ENCODE data around the gene CCDC92B.

- TF ChIP-seq, protein P1, sequence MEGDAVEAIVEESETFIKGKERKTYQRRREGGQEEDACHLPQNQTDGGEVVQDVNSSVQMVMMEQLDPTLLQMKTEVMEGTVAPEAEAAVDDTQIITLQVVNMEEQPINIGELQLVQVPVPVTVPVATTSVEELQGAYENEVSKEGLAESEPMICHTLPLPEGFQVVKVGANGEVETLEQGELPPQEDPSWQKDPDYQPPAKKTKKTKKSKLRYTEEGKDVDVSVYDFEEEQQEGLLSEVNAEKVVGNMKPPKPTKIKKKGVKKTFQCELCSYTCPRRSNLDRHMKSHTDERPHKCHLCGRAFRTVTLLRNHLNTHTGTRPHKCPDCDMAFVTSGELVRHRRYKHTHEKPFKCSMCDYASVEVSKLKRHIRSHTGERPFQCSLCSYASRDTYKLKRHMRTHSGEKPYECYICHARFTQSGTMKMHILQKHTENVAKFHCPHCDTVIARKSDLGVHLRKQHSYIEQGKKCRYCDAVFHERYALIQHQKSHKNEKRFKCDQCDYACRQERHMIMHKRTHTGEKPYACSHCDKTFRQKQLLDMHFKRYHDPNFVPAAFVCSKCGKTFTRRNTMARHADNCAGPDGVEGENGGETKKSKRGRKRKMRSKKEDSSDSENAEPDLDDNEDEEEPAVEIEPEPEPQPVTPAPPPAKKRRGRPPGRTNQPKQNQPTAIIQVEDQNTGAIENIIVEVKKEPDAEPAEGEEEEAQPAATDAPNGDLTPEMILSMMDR (IDR thresholded peaks at IDR 0.05): no peak
- no peak for TF ChIP-seq ELF4 (CRISPR knock-in tag; IDR thresholded peaks at IDR 0.05; ENCODE audit: low read depth)
- TF ChIP-seq, protein P2, sequence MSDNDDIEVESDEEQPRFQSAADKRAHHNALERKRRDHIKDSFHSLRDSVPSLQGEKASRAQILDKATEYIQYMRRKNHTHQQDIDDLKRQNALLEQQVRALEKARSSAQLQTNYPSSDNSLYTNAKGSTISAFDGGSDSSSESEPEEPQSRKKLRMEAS (CRISPR knock-in tag; IDR thresholded peaks at IDR 0.05): no peak
These were observed 47.3 kb downstream of the CCDC92B start for GRCh38 chr17:2701996-2702741.

All from WTC11 (cell line).